K562 (cell line): Measurements from ENCODE around the gene CHD5. TPM values are rescaled to one million over a fixed set of nuclear protein-coding genes. Genes with fewer than 3 reads are reported as not detected.
A peak's percentile ranks its signal among the peaks of the same experiment; 100 is the strongest.

Experiments
- ATAC-seq: fragments of 200-7000 bp; cut with Tn5 transposase; 3 replicates; pipeline ENCODE4 v1.9.1; 2020; ENCODE audit warnings: moderate library complexity
- BruUV-seq: library from RNA; stranded (reverse); fragments of 400-500 nt; replicated peaks from 2 replicates; lab custom pipeline; 2021; lab: Mats Ljungman, UMichigan
- CTCF ChIA-PET: fragments of 300-600 bp; formaldehyde crosslinking; extraction: SDS; loops from one replicate; lab custom pipeline; 2021; ENCODE audit warnings: low intra/inter-chr PET ratio; lab: Yijun Ruan, JAX
- POLR2A ChIA-PET: fragments of 300-600, 350-650 bp; sonication (Branson Sonifier 250); formaldehyde crosslinking; extraction: SDS; loops from one replicate; lab custom pipeline; 2021; ENCODE audit warnings: antibody characterized with exemption, inconsistent platforms; lab: Yijun Ruan, JAX
- DNase-seq, 4 experiments: peaks; one replicate each; pipeline versions ENCODE4 v3.0.0 to v3.0.0-alpha.2; 2011 to 2018; ENCODE audit warnings: low spot score in 3 of 4, mixed read lengths in 3 of 4; ENCODE audit errors: extremely low read depth in 1 of 4
- FAIRE-seq: peaks from 2 replicates; lab custom pipeline; 2011; peaks lifted over from hg19 to GRCh38; lab: Jason Lieb, UNC
- H2AFZ ChIP-seq: 2 replicates; pipeline ENCODE4 v1.6.0; 2011; ENCODE audit warnings: low read depth, low read length, control low read depth, inconsistent platforms
- H3K27ac ChIP-seq: fragments of 200-600 bp; 3 replicates; pipeline ENCODE4 v1.8.0; 2011; ENCODE audit warnings: low read depth, mild to moderate bottlenecking, control low read depth, inconsistent platforms, low read length, moderate library complexity, mixed read lengths; ENCODE audit errors: extremely low read depth
- H3K27me3 ChIP-seq, 2 experiments: fragments of 300-600 bp in 1 of 2; 2 replicates in 1 of 2; 3 replicates in 1 of 2; pipeline versions ENCODE4 v1.6.0 to v1.8.0; 2011; ENCODE audit warnings: inconsistent platforms in 2 of 2, low read length in 2 of 2, mild to moderate bottlenecking in 1 of 2, mixed read lengths in 1 of 2, moderate library complexity in 1 of 2; ENCODE audit not compliant: control insufficient read depth in 2 of 2, insufficient read depth in 2 of 2
- H3K36me3 ChIP-seq: fragments of 300-600 bp; 3 replicates; pipeline ENCODE4 v1.8.0; 2011; ENCODE audit warnings: mild to moderate bottlenecking, low read length, inconsistent platforms; ENCODE audit not compliant: control insufficient read depth, insufficient read depth
- H3K4me1 ChIP-seq, 2 experiments: fragments of 200-600 bp in 1 of 2; replicated peaks in 1 of 2; 2 replicates in 1 of 2; 3 replicates in 1 of 2; pipeline versions ENCODE4 v1.5.1 to v1.8.0; 2011; ENCODE audit warnings: inconsistent platforms in 2 of 2, low read length in 2 of 2, mild to moderate bottlenecking in 1 of 2, mixed read lengths in 1 of 2, moderate library complexity in 1 of 2; ENCODE audit not compliant: control insufficient read depth in 2 of 2, insufficient read depth in 2 of 2
- H3K4me2 ChIP-seq: 2 replicates; pipeline ENCODE4 v1.6.1; 2011; ENCODE audit warnings: low read length, control low read depth, inconsistent platforms, mixed read lengths; ENCODE audit not compliant: insufficient read depth
- H3K4me3 ChIP-seq: fragments of 200-600 bp; sonication (generic), shearing (Covaris generic); 2 replicates; pipeline ENCODE4 v1.5.1; 2016; ENCODE audit warnings: control low read depth, inconsistent platforms
- H3K79me2 ChIP-seq: fragments of 200-600 bp; 3 replicates; pipeline ENCODE4 v1.8.0; 2011; ENCODE audit warnings: low read length, inconsistent platforms; ENCODE audit not compliant: control insufficient read depth, insufficient read depth
- H3K9ac ChIP-seq, 2 experiments: 2 replicates each; pipeline versions ENCODE4 v1.6.0 to v1.6.1; 2011; ENCODE audit warnings: low read depth in 2 of 2, low read length in 2 of 2, control low read depth in 1 of 2, inconsistent platforms in 1 of 2, mild to moderate bottlenecking in 1 of 2, mixed read lengths in 1 of 2; ENCODE audit not compliant: insufficient read depth in 1 of 2
- H3K9me1 ChIP-seq: one replicate; pipeline ENCODE4 v1.6.0; 2011; ENCODE audit warnings: inconsistent platforms, mild to moderate bottlenecking, low read length, moderate library complexity; ENCODE audit not compliant: control insufficient read depth, insufficient read depth
- H3K9me3 ChIP-seq: replicated peaks from 2 replicates; pipeline ENCODE4 v1.5.1; 2011; ENCODE audit warnings: low read depth, low read length, inconsistent platforms; ENCODE audit not compliant: control insufficient read depth, insufficient read depth
- H4K20me1 ChIP-seq: replicated peaks from 2 replicates; pipeline ENCODE4 v1.6.1; 2011; ENCODE audit warnings: low read length, inconsistent platforms, mixed read lengths; ENCODE audit not compliant: control insufficient read depth, insufficient read depth
- ARID4B ChIP-seq: sonication (generic); formaldehyde crosslinking; IDR thresholded peaks from 2 replicates; pipeline ENCODE4 v1.8.0; 2022; ENCODE audit warnings: mild to moderate bottlenecking, missing genetic modification reagents
- ARNT ChIP-seq, 2 experiments: fragments of 450-650 bp; IDR thresholded peaks; 2 replicates each; pipeline ENCODE4 v1.6.1; 2016; ENCODE audit warnings: mild to moderate bottlenecking in 1 of 2
- HDAC6 ChIP-seq: IDR thresholded peaks from 2 replicates; pipeline ENCODE4 v1.6.1; 2012; ENCODE audit warnings: low read depth, mild to moderate bottlenecking, control low read depth, inconsistent platforms, low read length, moderate library complexity
- HNRNPUL1 ChIP-seq: fragments of 200-400 bp; formaldehyde crosslinking; IDR thresholded peaks from 2 replicates; pipeline ENCODE4 v1.6.1; 2017; ENCODE audit warnings: low read length
- NFE2 ChIP-seq: IDR thresholded peaks from 2 replicates; pipeline ENCODE4 v1.6.1; 2014; ENCODE audit warnings: antibody characterized with exemption, low read depth
- POLR2G ChIP-seq: fragments of 200-400 bp; formaldehyde crosslinking; IDR thresholded peaks from 2 replicates; pipeline ENCODE4 v1.6.1; 2017; ENCODE audit warnings: low read depth, mild to moderate bottlenecking, antibody characterized with exemption, low read length, moderate library complexity
- PYGO2 ChIP-seq: fragments of 450-650 bp; IDR thresholded peaks from 2 replicates; pipeline ENCODE4 v1.6.1; 2016; ENCODE audit warnings: mild to moderate bottlenecking, missing genetic modification characterization, moderate library complexity, missing compliant biosample characterization
- RBBP5 ChIP-seq: fragments of 200-600 bp; sonication (generic); IDR thresholded peaks from 2 replicates; pipeline ENCODE4 v1.6.1; 2012; ENCODE audit warnings: borderline replicate concordance, mild to moderate bottlenecking, low read length, control low read depth, inconsistent platforms; ENCODE audit not compliant: insufficient read depth, poor library complexity, severe bottlenecking
- SIN3B ChIP-seq: fragments of 450-650 bp; IDR thresholded peaks from 2 replicates; pipeline ENCODE4 v1.6.1; 2017; ENCODE audit warnings: low read depth, mild to moderate bottlenecking, moderate library complexity
- TBP ChIP-seq: optimal IDR thresholded peaks from 2 replicates; pipeline ENCODE3; 2011; ENCODE audit warnings: low read depth, low read length, improper control_type of control experiment
- THRAP3 ChIP-seq: fragments of 450-650 bp; IDR thresholded peaks from 2 replicates; pipeline ENCODE4 v1.6.1; 2016; ENCODE audit warnings: mild to moderate bottlenecking, inconsistent platforms, borderline replicate concordance
- WGBS: fragments of 100-300 bp; shearing (Covaris generic); methylation state at CpG from one replicate; pipeline ENCODE4 v1.1.6; 2016; ENCODE audit warnings: low coverage, mixed read lengths; ENCODE audit not compliant: insufficient coverage; ENCODE audit errors: missing lambda C conversion rate; 5-methylcytosine and 5-hydroxymethylcytosine counted together
- in situ Hi-C: fragments of 300-500 bp; cut with MboI; formaldehyde crosslinking; loops from 4 replicates; pipeline ENCODE4 v1.15.0; 2018; ENCODE audit warnings: inconsistent platforms, mixed read lengths
- intact Hi-C: fragments of 100-400 bp; cut with micrococcal nuclease; formaldehyde crosslinking; loops from 2 replicates; pipeline ENCODE4 v1.14.2; 2022
- polyA plus RNA-seq, 8 experiments: library from polyadenylated mRNA; depleted of rRNA in 4 of 8; stranded (reverse) in 5 of 8; unstranded in 3 of 8; fragments of >200 nt; fragmentation: Nextera tagmentation in 2 of 8; fragmentation: Illumina TruSeq in 1 of 8; extraction: Ambion mirVana in 2 of 8; extraction: Trizol in 1 of 8; gene quantifications; 2 replicates each; pipeline versions ENCODE4 v1.2.1 to v1.2.3, GENCODE V29; 2011 to 2014; ENCODE audit warnings: inconsistent platforms in 1 of 8, missing spikeins in 1 of 8
- total RNA-seq, 7 experiments: library from RNA; depleted of rRNA in 6 of 7; stranded (reverse); fragments of >200 nt in 6 of 7; fragmentation: Illumina TruSeq in 2 of 7; extraction: Trizol in 2 of 7; gene quantifications; 2 replicates each; pipeline versions ENCODE4 v1.2.1 to v1.2.3, GENCODE V29; 2011 to 2021; ENCODE audit warnings: low replicate concordance in 1 of 7
- TF ChIP-seq, protein P1 (sequence below): fragments of 250-450 bp; sonication (Bioruptor Pico); IDR thresholded peaks from 2 replicates; pipeline ENCODE4 v1.4.0; 2020; ENCODE audit warnings: mild to moderate bottlenecking, moderate library complexity

Gene CHD5
- total and polyA plus RNA-seq, 9 of the 15 experiments (the other 6 are each of a cell fraction or from before 2014, with no cell fraction given), result 0.03 to 0.52 (median 0.11) TPM; not detected in 2

GRCh38 chr1:6211731-6212130 is 31.6 kb upstream of the CHD5 start (continued):
- TF ChIP-seq ARID4B (CRISPR knock-in tag) (no peak), ARNT (IDR thresholded peaks at IDR 0.05) (no peak), TBP (no peak), NFE2 (no peak), POLR2G (no peak)

GRCh38 chr1:6210591-6211355 is 30.7 kb upstream of the CHD5 start:
- no peak overlapping the region for H3K4me2 ChIP-seq
- FAIRE-seq, result no peak
- peaks cover 61% of the 10 kb centered on the region; the same call in 2 of the 3 replicates for H3K36me3 ChIP-seq
- no peak for ATAC-seq
- no peaks in the 10 kb centered on the region for H4K20me1 ChIP-seq
- in situ Hi-C loops, result no loop called here
- no peak overlapping the region for H3K4me3 ChIP-seq
- no peak overlapping the region for H3K27ac ChIP-seq
- peak overlapping the region in 1 of 2 experiments; percentile 95; a peak in 2 of 4 replicates for H3K9ac ChIP-seq
- peaks cover 4% of the 10 kb centered on the region for H3K9me1 ChIP-seq
- ChIA-PET POLR2A (interaction anchor here (0.6 to 1.9 kb wide), 6 partner anchors 7 to 577 kb away, joined by 3 to 6 read pairs (median 3); no protein-coding TSS in a partner anchor), CTCF (no interaction called here)
- no peak overlapping the region for H2AFZ ChIP-seq
- no peaks in the 10 kb centered on the region for H3K27me3 ChIP-seq
- BruUV-seq, result no TSS peak
- H3K9me3 ChIP-seq, result no peaks in the 10 kb centered on the region
- H3K4me1 ChIP-seq, result peaks cover 6 to 63% of the 10 kb centered on the region in 2 experiments; a peak in 4 of 5 replicates
- intact Hi-C loops, result no loop called here
- peaks cover 46% of the 10 kb centered on the region for H3K79me2 ChIP-seq
- WGBS, result 96% methylated on average over 26 of the region's 29 CpGs
- DNase-seq, result no peak
- TF ChIP-seq HDAC6 (no peak), PYGO2 (tag) (no peak), SIN3B (no peak), POLR2G (peak; percentile 40; the same call in 1 of the 2 replicates), HNRNPUL1 (no peak), RBBP5 (no peak), THRAP3 (no peak)
- TF ChIP-seq, protein P1, sequence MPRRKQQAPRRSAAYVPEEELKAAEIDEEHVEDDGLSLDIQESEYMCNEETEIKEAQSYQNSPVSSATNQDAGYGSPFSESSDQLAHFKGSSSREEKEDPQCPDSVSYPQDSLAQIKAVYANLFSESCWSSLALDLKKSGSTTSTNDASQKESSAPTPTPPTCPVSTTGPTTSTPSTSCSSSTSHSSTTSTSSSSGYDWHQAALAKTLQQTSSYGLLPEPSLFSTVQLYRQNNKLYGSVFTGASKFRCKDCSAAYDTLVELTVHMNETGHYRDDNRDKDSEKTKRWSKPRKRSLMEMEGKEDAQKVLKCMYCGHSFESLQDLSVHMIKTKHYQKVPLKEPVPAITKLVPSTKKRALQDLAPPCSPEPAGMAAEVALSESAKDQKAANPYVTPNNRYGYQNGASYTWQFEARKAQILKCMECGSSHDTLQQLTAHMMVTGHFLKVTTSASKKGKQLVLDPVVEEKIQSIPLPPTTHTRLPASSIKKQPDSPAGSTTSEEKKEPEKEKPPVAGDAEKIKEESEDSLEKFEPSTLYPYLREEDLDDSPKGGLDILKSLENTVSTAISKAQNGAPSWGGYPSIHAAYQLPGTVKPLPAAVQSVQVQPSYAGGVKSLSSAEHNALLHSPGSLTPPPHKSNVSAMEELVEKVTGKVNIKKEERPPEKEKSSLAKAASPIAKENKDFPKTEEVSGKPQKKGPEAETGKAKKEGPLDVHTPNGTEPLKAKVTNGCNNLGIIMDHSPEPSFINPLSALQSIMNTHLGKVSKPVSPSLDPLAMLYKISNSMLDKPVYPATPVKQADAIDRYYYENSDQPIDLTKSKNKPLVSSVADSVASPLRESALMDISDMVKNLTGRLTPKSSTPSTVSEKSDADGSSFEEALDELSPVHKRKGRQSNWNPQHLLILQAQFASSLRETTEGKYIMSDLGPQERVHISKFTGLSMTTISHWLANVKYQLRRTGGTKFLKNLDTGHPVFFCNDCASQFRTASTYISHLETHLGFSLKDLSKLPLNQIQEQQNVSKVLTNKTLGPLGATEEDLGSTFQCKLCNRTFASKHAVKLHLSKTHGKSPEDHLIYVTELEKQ, result no peak
